K562 (cell line): Measurements from ENCODE around the gene CPS1. TPM values are rescaled to one million over a fixed set of nuclear protein-coding genes. Genes with fewer than 3 reads are reported as not detected.

Source experiments
- ATAC-seq: fragments of 200-7000 bp; cut with Tn5 transposase; 3 replicates; pipeline ENCODE4 v1.9.1; 2020; ENCODE audit warnings: moderate library complexity
- BruUV-seq: library from RNA; stranded (reverse); fragments of 400-500 nt; replicated peaks from 2 replicates; lab custom pipeline; 2021; lab: Mats Ljungman, UMichigan
- CTCF ChIA-PET: fragments of 300-600 bp; formaldehyde crosslinking; extraction: SDS; loops from one replicate; lab custom pipeline; 2021; ENCODE audit warnings: low intra/inter-chr PET ratio; lab: Yijun Ruan, JAX
- POLR2A ChIA-PET: fragments of 300-600, 350-650 bp; sonication (Branson Sonifier 250); formaldehyde crosslinking; extraction: SDS; loops from one replicate; lab custom pipeline; 2021; ENCODE audit warnings: antibody characterized with exemption, inconsistent platforms; lab: Yijun Ruan, JAX
- DNase-seq, 4 experiments: peaks; one replicate each; pipeline versions ENCODE4 v3.0.0 to v3.0.0-alpha.2; 2011 to 2018; ENCODE audit warnings: low spot score in 3 of 4, mixed read lengths in 3 of 4; ENCODE audit errors: extremely low read depth in 1 of 4
- FAIRE-seq: peaks from 2 replicates; lab custom pipeline; 2011; peaks lifted over from hg19 to GRCh38; lab: Jason Lieb, UNC
- H2AFZ ChIP-seq: 2 replicates; pipeline ENCODE4 v1.6.0; 2011; ENCODE audit warnings: low read depth, low read length, control low read depth, inconsistent platforms
- H3K27ac ChIP-seq: fragments of 200-600 bp; 3 replicates; pipeline ENCODE4 v1.8.0; 2011; ENCODE audit warnings: low read depth, mild to moderate bottlenecking, control low read depth, inconsistent platforms, low read length, moderate library complexity, mixed read lengths; ENCODE audit errors: extremely low read depth
- H3K27me3 ChIP-seq, 2 experiments: fragments of 300-600 bp in 1 of 2; 2 replicates in 1 of 2; 3 replicates in 1 of 2; pipeline versions ENCODE4 v1.6.0 to v1.8.0; 2011; ENCODE audit warnings: inconsistent platforms in 2 of 2, low read length in 2 of 2, mild to moderate bottlenecking in 1 of 2, mixed read lengths in 1 of 2, moderate library complexity in 1 of 2; ENCODE audit not compliant: control insufficient read depth in 2 of 2, insufficient read depth in 2 of 2
- H3K36me3 ChIP-seq: fragments of 300-600 bp; 3 replicates; pipeline ENCODE4 v1.8.0; 2011; ENCODE audit warnings: mild to moderate bottlenecking, low read length, inconsistent platforms; ENCODE audit not compliant: control insufficient read depth, insufficient read depth
- H3K4me1 ChIP-seq, 2 experiments: fragments of 200-600 bp in 1 of 2; replicated peaks in 1 of 2; 2 replicates in 1 of 2; 3 replicates in 1 of 2; pipeline versions ENCODE4 v1.5.1 to v1.8.0; 2011; ENCODE audit warnings: inconsistent platforms in 2 of 2, low read length in 2 of 2, mild to moderate bottlenecking in 1 of 2, mixed read lengths in 1 of 2, moderate library complexity in 1 of 2; ENCODE audit not compliant: control insufficient read depth in 2 of 2, insufficient read depth in 2 of 2
- H3K4me2 ChIP-seq: 2 replicates; pipeline ENCODE4 v1.6.1; 2011; ENCODE audit warnings: low read length, control low read depth, inconsistent platforms, mixed read lengths; ENCODE audit not compliant: insufficient read depth
- H3K4me3 ChIP-seq: fragments of 200-600 bp; sonication (generic), shearing (Covaris generic); 2 replicates; pipeline ENCODE4 v1.5.1; 2016; ENCODE audit warnings: control low read depth, inconsistent platforms
- H3K79me2 ChIP-seq: fragments of 200-600 bp; 3 replicates; pipeline ENCODE4 v1.8.0; 2011; ENCODE audit warnings: low read length, inconsistent platforms; ENCODE audit not compliant: control insufficient read depth, insufficient read depth
- H3K9ac ChIP-seq, 2 experiments: 2 replicates each; pipeline versions ENCODE4 v1.6.0 to v1.6.1; 2011; ENCODE audit warnings: low read depth in 2 of 2, low read length in 2 of 2, control low read depth in 1 of 2, inconsistent platforms in 1 of 2, mild to moderate bottlenecking in 1 of 2, mixed read lengths in 1 of 2; ENCODE audit not compliant: insufficient read depth in 1 of 2
- H3K9me1 ChIP-seq: one replicate; pipeline ENCODE4 v1.6.0; 2011; ENCODE audit warnings: inconsistent platforms, mild to moderate bottlenecking, low read length, moderate library complexity; ENCODE audit not compliant: control insufficient read depth, insufficient read depth
- H3K9me3 ChIP-seq: replicated peaks from 2 replicates; pipeline ENCODE4 v1.5.1; 2011; ENCODE audit warnings: low read depth, low read length, inconsistent platforms; ENCODE audit not compliant: control insufficient read depth, insufficient read depth
- H4K20me1 ChIP-seq: replicated peaks from 2 replicates; pipeline ENCODE4 v1.6.1; 2011; ENCODE audit warnings: low read length, inconsistent platforms, mixed read lengths; ENCODE audit not compliant: control insufficient read depth, insufficient read depth
- BRD9 ChIP-seq: fragments of 450-650 bp; IDR thresholded peaks from 2 replicates; pipeline ENCODE4 v1.6.1; 2018; ENCODE audit warnings: low read depth; ENCODE audit not compliant: partially characterized antibody
- CBFA2T3 ChIP-seq: fragments of 450-650 bp; IDR thresholded peaks from 2 replicates; pipeline ENCODE4 v1.6.1; 2017
- CBX2 ChIP-seq: fragments of 200-600 bp; sonication (generic); IDR thresholded peaks from one replicate; pipeline ENCODE4 v1.6.1; 2012; ENCODE audit warnings: mild to moderate bottlenecking, low read length, inconsistent platforms; ENCODE audit not compliant: insufficient read depth, poor library complexity, severe bottlenecking
- CEBPB ChIP-seq: fragments of 450-650 bp; IDR thresholded peaks from 2 replicates; pipeline ENCODE4 v1.6.1; 2016; ENCODE audit warnings: missing genetic modification characterization, missing compliant biosample characterization
- CEBPG ChIP-seq, 3 experiments: fragments of 200-800 bp in 1 of 3; sonication (Bioruptor generic) in 1 of 3; sonication (generic) in 1 of 3; formaldehyde crosslinking in 1 of 3; IDR thresholded peaks in 2 of 3; conservative IDR thresholded peaks in 1 of 3; 2 replicates each; pipeline versions ENCODE4 v1.6.1 to v1.8.0; 2016 to 2022; ENCODE audit warnings: missing compliant biosample characterization in 2 of 3, missing genetic modification characterization in 2 of 3, mild to moderate bottlenecking in 1 of 3, missing genetic modification reagents in 1 of 3
- EP300 ChIP-seq: IDR thresholded peaks from 2 replicates; pipeline ENCODE4 v1.6.1; 2012; ENCODE audit warnings: low read length, improper control_type of control experiment
- HES1 ChIP-seq: fragments of 450-650 bp; IDR thresholded peaks from 2 replicates; pipeline ENCODE4 v1.6.1; 2016; ENCODE audit warnings: low read depth, mild to moderate bottlenecking, moderate library complexity
- L3MBTL2 ChIP-seq: fragments of 450-650 bp; IDR thresholded peaks from 2 replicates; pipeline ENCODE4 v1.6.1; 2016; ENCODE audit warnings: mild to moderate bottlenecking, moderate library complexity
- SMARCA4 ChIP-seq: fragments of 450-650 bp; IDR thresholded peaks from 2 replicates; pipeline ENCODE4 v1.6.1; 2016
- SOX6 ChIP-seq: fragments of 450-650 bp; IDR thresholded peaks from 2 replicates; pipeline ENCODE4 v1.6.1; 2014; ENCODE audit warnings: mild to moderate bottlenecking
- TEAD4 ChIP-seq, 2 experiments: sonication (generic) in 1 of 2; formaldehyde crosslinking in 1 of 2; IDR thresholded peaks; 2 replicates each; pipeline versions ENCODE4 v1.6.1 to v1.8.0; 2012 to 2022; ENCODE audit warnings: borderline replicate concordance in 1 of 2, inconsistent platforms in 1 of 2, low read length in 1 of 2, mild to moderate bottlenecking in 1 of 2, missing genetic modification reagents in 1 of 2
- WGBS: fragments of 100-300 bp; shearing (Covaris generic); methylation state at CpG from one replicate; pipeline ENCODE4 v1.1.6; 2016; ENCODE audit warnings: low coverage, mixed read lengths; ENCODE audit not compliant: insufficient coverage; ENCODE audit errors: missing lambda C conversion rate; 5-methylcytosine and 5-hydroxymethylcytosine counted together
- in situ Hi-C: fragments of 300-500 bp; cut with MboI; formaldehyde crosslinking; loops from 4 replicates; pipeline ENCODE4 v1.15.0; 2018; ENCODE audit warnings: inconsistent platforms, mixed read lengths
- intact Hi-C: fragments of 100-400 bp; cut with micrococcal nuclease; formaldehyde crosslinking; loops from 2 replicates; pipeline ENCODE4 v1.14.2; 2022
- polyA plus RNA-seq, 8 experiments: library from polyadenylated mRNA; depleted of rRNA in 4 of 8; stranded (reverse) in 5 of 8; unstranded in 3 of 8; fragments of >200 nt; fragmentation: Nextera tagmentation in 2 of 8; fragmentation: Illumina TruSeq in 1 of 8; extraction: Ambion mirVana in 2 of 8; extraction: Trizol in 1 of 8; gene quantifications; 2 replicates each; pipeline versions ENCODE4 v1.2.1 to v1.2.3, GENCODE V29; 2011 to 2014; ENCODE audit warnings: inconsistent platforms in 1 of 8, missing spikeins in 1 of 8
- total RNA-seq, 7 experiments: library from RNA; depleted of rRNA in 6 of 7; stranded (reverse); fragments of >200 nt in 6 of 7; fragmentation: Illumina TruSeq in 2 of 7; extraction: Trizol in 2 of 7; gene quantifications; 2 replicates each; pipeline versions ENCODE4 v1.2.1 to v1.2.3, GENCODE V29; 2011 to 2021; ENCODE audit warnings: low replicate concordance in 1 of 7
- TF ChIP-seq, protein P1 (sequence below): fragments of 450-650 bp; formaldehyde crosslinking; IDR thresholded peaks from 2 replicates; pipeline ENCODE4 v1.4.0; 2022; ENCODE audit warnings: mild to moderate bottlenecking, moderate library complexity
- TF ChIP-seq, protein P2 (sequence below): fragments of 250-450 bp; sonication (Bioruptor Pico); IDR thresholded peaks from 2 replicates; pipeline ENCODE4 v1.8.0; 2022; ENCODE audit warnings: moderate library complexity, mild to moderate bottlenecking, inconsistent platforms
- TF ChIP-seq, protein P3 (sequence below): sonication (generic); formaldehyde crosslinking; IDR thresholded peaks from 2 replicates; pipeline ENCODE4 v1.8.1; 2023; ENCODE audit warnings: missing genetic modification reagents, mild to moderate bottlenecking, borderline replicate concordance

Gene CPS1
- total and polyA plus RNA-seq, 9 of the 15 experiments (the other 6 are each of a cell fraction or from before 2014, with no cell fraction given), result 2.4 to 13.5 (median 6.0) TPM

- Histone ChIP-seq H3K36me3 (no peaks in the 10 kb centered on the region), H3K4me1 (no peaks in the 10 kb centered on the region), H3K27me3 (no peaks in the 10 kb centered on the region), H2AFZ (no peak overlapping the region), H3K79me2 (no peaks in the 10 kb centered on the region), H3K27ac (no peak overlapping the region), H4K20me1 (no peaks in the 10 kb centered on the region), H3K9ac (no peak overlapping the region), H3K9me1 (no peaks in the 10 kb centered on the region), H3K4me2 (no peak overlapping the region), H3K4me3 (no peak overlapping the region), H3K9me3 (no peaks in the 10 kb centered on the region)
- intact Hi-C loops (no loop called here), in situ Hi-C loops (no loop called here)
- POLR2A ChIA-PET, result no interaction called here
- CTCF ChIA-PET, result no interaction called here
- DNase-seq (no peak), ATAC-seq (peak; percentile 22; the same call in 1 of the 3 replicates), FAIRE-seq (no peak)
- BruUV-seq, result no TSS peak
- 25% methylated on average over 1 of the region's 1 CpG for WGBS
- TF ChIP-seq SOX6, result peak; percentile 95
- TF ChIP-seq, protein P1, sequence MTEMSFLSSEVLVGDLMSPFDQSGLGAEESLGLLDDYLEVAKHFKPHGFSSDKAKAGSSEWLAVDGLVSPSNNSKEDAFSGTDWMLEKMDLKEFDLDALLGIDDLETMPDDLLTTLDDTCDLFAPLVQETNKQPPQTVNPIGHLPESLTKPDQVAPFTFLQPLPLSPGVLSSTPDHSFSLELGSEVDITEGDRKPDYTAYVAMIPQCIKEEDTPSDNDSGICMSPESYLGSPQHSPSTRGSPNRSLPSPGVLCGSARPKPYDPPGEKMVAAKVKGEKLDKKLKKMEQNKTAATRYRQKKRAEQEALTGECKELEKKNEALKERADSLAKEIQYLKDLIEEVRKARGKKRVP (CRISPR knock-in tag), result peak; percentile 77
- no peak for TF ChIP-seq BRD9
- no peak for TF ChIP-seq CBX2
- TF ChIP-seq TEAD4 (IDR thresholded peaks at IDR 0.05; ENCODE audit: low read length), result peak; percentile 40; the same call in 1 of the 2 replicates
- no peak for TF ChIP-seq TEAD4 (CRISPR knock-in tag; IDR thresholded peaks at IDR 0.05; ENCODE audit: borderline replicate concordance)
- no peak for TF ChIP-seq HES1
- TF ChIP-seq, protein P2, sequence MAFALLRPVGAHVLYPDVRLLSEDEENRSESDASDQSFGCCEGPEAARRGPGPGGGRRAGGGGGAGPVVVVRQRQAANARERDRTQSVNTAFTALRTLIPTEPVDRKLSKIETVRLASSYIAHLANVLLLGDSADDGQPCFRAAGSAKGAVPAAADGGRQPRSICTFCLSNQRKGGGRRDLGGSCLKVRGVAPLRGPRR (CRISPR knock-in tag), result no peak
- peak; percentile 39; the same call in 1 of the 2 replicates for TF ChIP-seq CEBPG (CRISPR knock-in tag; IDR thresholded peaks at IDR 0.05)
- TF ChIP-seq CEBPG (tag; conservative IDR thresholded peaks at IDR 0.05 in 1 of 2, IDR thresholded peaks at IDR 0.05 in 1 of 2), result peak; percentile 61 to 91; a peak in 3 of 4 replicates
- 0 out of 2 replicates have a peak, but pooled peaks have one; percentile 11 for TF ChIP-seq CBFA2T3
- peak; percentile 37; the same call in 1 of the 2 replicates for TF ChIP-seq SMARCA4
- TF ChIP-seq CEBPB, result peak; percentile 28; the same call in 1 of the 2 replicates
- TF ChIP-seq EP300, result peak; percentile 24; the same call in 1 of the 2 replicates
- TF ChIP-seq L3MBTL2, result peak; percentile 38
- TF ChIP-seq, protein P3, sequence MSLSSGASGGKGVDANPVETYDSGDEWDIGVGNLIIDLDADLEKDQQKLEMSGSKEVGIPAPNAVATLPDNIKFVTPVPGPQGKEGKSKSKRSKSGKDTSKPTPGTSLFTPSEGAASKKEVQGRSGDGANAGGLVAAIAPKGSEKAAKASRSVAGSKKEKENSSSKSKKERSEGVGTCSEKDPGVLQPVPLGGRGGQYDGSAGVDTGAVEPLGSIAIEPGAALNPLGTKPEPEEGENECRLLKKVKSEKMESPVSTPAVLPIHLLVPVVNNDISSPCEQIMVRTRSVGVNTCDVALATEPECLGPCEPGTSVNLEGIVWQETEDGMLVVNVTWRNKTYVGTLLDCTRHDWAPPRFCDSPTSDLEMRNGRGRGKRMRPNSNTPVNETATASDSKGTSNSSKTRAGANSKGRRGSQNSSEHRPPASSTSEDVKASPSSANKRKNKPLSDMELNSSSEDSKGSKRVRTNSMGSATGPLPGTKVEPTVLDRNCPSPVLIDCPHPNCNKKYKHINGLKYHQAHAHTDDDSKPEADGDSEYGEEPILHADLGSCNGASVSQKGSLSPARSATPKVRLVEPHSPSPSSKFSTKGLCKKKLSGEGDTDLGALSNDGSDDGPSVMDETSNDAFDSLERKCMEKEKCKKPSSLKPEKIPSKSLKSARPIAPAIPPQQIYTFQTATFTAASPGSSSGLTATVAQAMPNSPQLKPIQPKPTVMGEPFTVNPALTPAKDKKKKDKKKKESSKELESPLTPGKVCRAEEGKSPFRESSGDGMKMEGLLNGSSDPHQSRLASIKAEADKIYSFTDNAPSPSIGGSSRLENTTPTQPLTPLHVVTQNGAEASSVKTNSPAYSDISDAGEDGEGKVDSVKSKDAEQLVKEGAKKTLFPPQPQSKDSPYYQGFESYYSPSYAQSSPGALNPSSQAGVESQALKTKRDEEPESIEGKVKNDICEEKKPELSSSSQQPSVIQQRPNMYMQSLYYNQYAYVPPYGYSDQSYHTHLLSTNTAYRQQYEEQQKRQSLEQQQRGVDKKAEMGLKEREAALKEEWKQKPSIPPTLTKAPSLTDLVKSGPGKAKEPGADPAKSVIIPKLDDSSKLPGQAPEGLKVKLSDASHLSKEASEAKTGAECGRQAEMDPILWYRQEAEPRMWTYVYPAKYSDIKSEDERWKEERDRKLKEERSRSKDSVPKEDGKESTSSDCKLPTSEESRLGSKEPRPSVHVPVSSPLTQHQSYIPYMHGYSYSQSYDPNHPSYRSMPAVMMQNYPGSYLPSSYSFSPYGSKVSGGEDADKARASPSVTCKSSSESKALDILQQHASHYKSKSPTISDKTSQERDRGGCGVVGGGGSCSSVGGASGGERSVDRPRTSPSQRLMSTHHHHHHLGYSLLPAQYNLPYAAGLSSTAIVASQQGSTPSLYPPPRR, result no peak
Measured at GRCh38 chr2:210635257-210635656, 78.9 kb downstream of the CPS1 start.
